Measurements from ENCODE around the gene PSMG4.
A peak's percentile ranks its signal among the peaks of the same experiment; 100 is the strongest.
"Not testable (repeated sequence)": the region's sequence is repeated elsewhere in the genome, so short reads cannot be mapped to it uniquely, and the experiment has no call there.

PSMG4 gene

GRCh38 chr6:3237761-3238662, 20.7 kb upstream of the PSMG4 start:
- FAIRE-seq (no peak), DNase-seq (ENCODE audit: insufficient read length, low spot score) (no peak)
- TF ChIP-seq POLR2A (IDR thresholded peaks at IDR 0.05; ENCODE audit: low read depth, low read length) (no peak), SPI1 (IDR thresholded peaks at IDR 0.05; ENCODE audit: low read depth, low read length) (0 out of 2 replicates have a peak, but pooled peaks have one; percentile 9)

- DNase-seq (ENCODE audit: insufficient read length, low spot score) (no peak), FAIRE-seq (no peak)
- TF ChIP-seq POLR2A (IDR thresholded peaks at IDR 0.05; ENCODE audit: low read depth, low read length) (no peak), SPI1 (IDR thresholded peaks at IDR 0.05; ENCODE audit: low read depth, low read length) (no peak), POLR2AphosphoS5 (IDR thresholded peaks at IDR 0.05; ENCODE audit: low read depth, low read length) (no peak), POU2F2 (IDR thresholded peaks at IDR 0.05; ENCODE audit: low read depth, low read length) (no peak), TAF1 (IDR thresholded peaks at IDR 0.05; ENCODE audit: low read depth, low read length) (no peak), PAX5 (IDR thresholded peaks at IDR 0.05; ENCODE audit: insufficient read depth, low read length, severe bottlenecking) (no peak)
These were observed 19.5 kb upstream of the PSMG4 start for GRCh38 chr6:3239110-3239830.

GRCh38 chr6:3240595-3240994, 18.2 kb upstream of the PSMG4 start:
- TF ChIP-seq TAF1 (IDR thresholded peaks at IDR 0.05; ENCODE audit: low read depth, low read length), result no peak
- TF ChIP-seq POU2F2 (IDR thresholded peaks at IDR 0.05; ENCODE audit: low read depth, low read length), result no peak
- TF ChIP-seq SPI1 (IDR thresholded peaks at IDR 0.05; ENCODE audit: low read depth, low read length), result no peak
- TF ChIP-seq POLR2A (IDR thresholded peaks at IDR 0.05; ENCODE audit: low read depth, low read length), result no peak
- TF ChIP-seq PAX5 (IDR thresholded peaks at IDR 0.05; ENCODE audit: insufficient read depth, low read length, severe bottlenecking), result no peak
- TF ChIP-seq POLR2AphosphoS5 (IDR thresholded peaks at IDR 0.05; ENCODE audit: low read depth, low read length), result no peak
- DNase-seq (ENCODE audit: insufficient read length, low spot score) (no peak), FAIRE-seq (no peak)

- not testable (repeated sequence) for DNase-seq (ENCODE audit: insufficient read length, low spot score); FAIRE-seq
These were observed 17.0 kb upstream of the PSMG4 start for GRCh38 chr6:3241745-3242144.

GRCh38 chr6:3242768-3243167, 16.0 kb upstream of the PSMG4 start:
- TF ChIP-seq PAX5 (IDR thresholded peaks at IDR 0.05; ENCODE audit: insufficient read depth, low read length, severe bottlenecking), result no peak
- no peak for TF ChIP-seq TAF1 (IDR thresholded peaks at IDR 0.05; ENCODE audit: low read depth, low read length)
- TF ChIP-seq POU2F2 (IDR thresholded peaks at IDR 0.05; ENCODE audit: low read depth, low read length), result no peak
- no peak for TF ChIP-seq POLR2AphosphoS5 (IDR thresholded peaks at IDR 0.05; ENCODE audit: low read depth, low read length)
- TF ChIP-seq SPI1 (IDR thresholded peaks at IDR 0.05; ENCODE audit: low read depth, low read length), result no peak
- TF ChIP-seq POLR2A (IDR thresholded peaks at IDR 0.05; ENCODE audit: low read depth, low read length), result no peak
- DNase-seq (ENCODE audit: insufficient read length, low spot score), result no peak
- no peak for FAIRE-seq

- no peak for DNase-seq (ENCODE audit: insufficient read length, low spot score)
- no peak for TF ChIP-seq TAF1 (IDR thresholded peaks at IDR 0.05; ENCODE audit: low read depth, low read length)
- no peak for TF ChIP-seq SPI1 (IDR thresholded peaks at IDR 0.05; ENCODE audit: low read depth, low read length)
- TF ChIP-seq POU2F2 (IDR thresholded peaks at IDR 0.05; ENCODE audit: low read depth, low read length), result no peak
- FAIRE-seq, result no peak
These were observed 14.5 kb upstream of the PSMG4 start for GRCh38 chr6:3244003-3244831.

GRCh38 chr6:3244832-3245161, 13.9 kb upstream of the PSMG4 start:
- DNase-seq (ENCODE audit: insufficient read length, low spot score); FAIRE-seq: not testable (repeated sequence)

- TF ChIP-seq POLR2AphosphoS5 (IDR thresholded peaks at IDR 0.05; ENCODE audit: low read depth, low read length), result no peak
- TF ChIP-seq TAF1 (IDR thresholded peaks at IDR 0.05; ENCODE audit: low read depth, low read length), result no peak
- no peak for FAIRE-seq
- no peak for DNase-seq (ENCODE audit: insufficient read length, low spot score)
These were observed 13.5 kb upstream of the PSMG4 start for GRCh38 chr6:3245216-3245615.

- no peak for FAIRE-seq
- no peak for DNase-seq (ENCODE audit: insufficient read length, low spot score)
- no peak for TF ChIP-seq POLR2A (IDR thresholded peaks at IDR 0.05; ENCODE audit: low read depth, low read length)
- no peak for TF ChIP-seq SPI1 (IDR thresholded peaks at IDR 0.05; ENCODE audit: low read depth, low read length)
- TF ChIP-seq POU2F2 (IDR thresholded peaks at IDR 0.05; ENCODE audit: low read depth, low read length), result no peak
- TF ChIP-seq PAX5 (IDR thresholded peaks at IDR 0.05; ENCODE audit: insufficient read depth, low read length, severe bottlenecking), result no peak
- TF ChIP-seq TAF1 (IDR thresholded peaks at IDR 0.05; ENCODE audit: low read depth, low read length), result no peak
- no peak for TF ChIP-seq POLR2AphosphoS5 (IDR thresholded peaks at IDR 0.05; ENCODE audit: low read depth, low read length)
These were observed 11.2 kb upstream of the PSMG4 start for GRCh38 chr6:3247255-3248146.
